ENCODE measurements around the gene FHDC1.

FHDC1 gene

DNA sequence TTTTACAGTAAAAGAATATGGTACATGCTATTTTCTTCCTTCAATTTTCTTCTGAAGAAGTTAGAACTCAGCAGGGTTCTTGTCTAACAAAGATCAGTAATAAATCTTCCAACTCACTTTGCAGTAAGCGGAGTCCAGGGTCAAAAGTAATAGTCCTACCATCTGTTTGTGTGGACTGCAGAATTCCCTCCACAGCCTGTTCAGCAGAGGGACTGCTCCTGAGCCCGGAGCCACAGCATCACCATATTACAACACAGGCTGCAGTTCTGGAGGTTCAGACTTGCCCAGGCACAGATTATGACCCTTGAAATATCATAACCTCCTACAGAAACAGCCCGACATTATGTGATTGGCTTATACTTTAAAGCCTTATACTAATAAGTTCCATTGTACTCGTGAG is 10.3 kb downstream of the FHDC1 start:
- in situ Hi-C loops (cut with MboI; ENCODE audit: low pct_unique_long_range_greater_than_20kb, low sequenced_read_pairs, unreplicated experiment), result no loop called here
- TF ChIP-seq, protein P1, sequence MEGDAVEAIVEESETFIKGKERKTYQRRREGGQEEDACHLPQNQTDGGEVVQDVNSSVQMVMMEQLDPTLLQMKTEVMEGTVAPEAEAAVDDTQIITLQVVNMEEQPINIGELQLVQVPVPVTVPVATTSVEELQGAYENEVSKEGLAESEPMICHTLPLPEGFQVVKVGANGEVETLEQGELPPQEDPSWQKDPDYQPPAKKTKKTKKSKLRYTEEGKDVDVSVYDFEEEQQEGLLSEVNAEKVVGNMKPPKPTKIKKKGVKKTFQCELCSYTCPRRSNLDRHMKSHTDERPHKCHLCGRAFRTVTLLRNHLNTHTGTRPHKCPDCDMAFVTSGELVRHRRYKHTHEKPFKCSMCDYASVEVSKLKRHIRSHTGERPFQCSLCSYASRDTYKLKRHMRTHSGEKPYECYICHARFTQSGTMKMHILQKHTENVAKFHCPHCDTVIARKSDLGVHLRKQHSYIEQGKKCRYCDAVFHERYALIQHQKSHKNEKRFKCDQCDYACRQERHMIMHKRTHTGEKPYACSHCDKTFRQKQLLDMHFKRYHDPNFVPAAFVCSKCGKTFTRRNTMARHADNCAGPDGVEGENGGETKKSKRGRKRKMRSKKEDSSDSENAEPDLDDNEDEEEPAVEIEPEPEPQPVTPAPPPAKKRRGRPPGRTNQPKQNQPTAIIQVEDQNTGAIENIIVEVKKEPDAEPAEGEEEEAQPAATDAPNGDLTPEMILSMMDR (IDR thresholded peaks at IDR 0.05; ENCODE audit: extremely low read depth, insufficient read depth, missing control alignments), result no peak
- no peak for DNase-seq (ENCODE audit: low spot score)

DNA sequence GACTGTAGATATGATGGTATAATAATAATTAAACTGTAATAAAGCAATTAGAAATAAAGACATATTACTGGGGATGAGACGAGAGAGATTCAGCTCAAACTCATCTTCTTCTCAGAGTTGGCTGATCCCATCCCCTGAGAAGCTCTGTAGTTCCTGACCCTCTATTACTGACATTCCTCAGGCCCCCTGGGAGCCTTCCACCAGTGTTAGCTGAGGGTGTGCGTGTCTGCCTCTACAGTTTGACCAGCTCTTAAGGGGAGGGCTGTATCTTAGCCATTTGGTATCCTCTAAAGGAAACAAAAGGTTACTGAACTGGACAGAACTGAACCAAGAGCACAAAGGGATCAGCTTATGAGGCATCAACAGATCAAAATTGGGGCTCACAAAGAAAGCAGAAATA is 11.2 kb downstream of the FHDC1 start:
- DNase-seq (ENCODE audit: low spot score), result no peak
- TF ChIP-seq, protein P1 (IDR thresholded peaks at IDR 0.05; ENCODE audit: extremely low read depth, insufficient read depth, missing control alignments), result no peak
- in situ Hi-C loops (cut with MboI; ENCODE audit: low pct_unique_long_range_greater_than_20kb, low sequenced_read_pairs, unreplicated experiment), result no loop called here

DNA sequence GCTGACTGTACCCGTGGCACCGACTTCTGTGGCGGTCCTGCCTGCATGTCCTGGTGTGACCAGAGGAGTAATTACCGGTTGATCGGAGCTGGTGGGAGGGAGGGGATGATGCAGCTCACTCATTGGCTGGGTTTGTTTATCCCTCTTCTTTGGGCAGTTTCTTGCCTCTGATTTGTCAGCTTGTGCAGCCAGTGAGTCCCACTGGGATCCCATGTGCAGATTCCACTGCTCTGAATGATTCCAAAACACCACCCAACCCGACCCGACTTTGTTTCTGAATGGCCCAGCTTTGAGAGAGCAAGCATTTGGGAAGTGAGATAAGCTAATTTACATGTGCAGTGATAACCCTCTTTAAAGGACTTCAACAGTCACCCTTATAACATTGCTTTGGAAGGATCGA is 13.8 kb downstream of the FHDC1 start:
- TF ChIP-seq, protein P1 (IDR thresholded peaks at IDR 0.05; ENCODE audit: extremely low read depth, insufficient read depth, missing control alignments), result no peak
- in situ Hi-C loops (cut with MboI; ENCODE audit: low pct_unique_long_range_greater_than_20kb, low sequenced_read_pairs, unreplicated experiment), result no loop called here
- no peak for DNase-seq (ENCODE audit: low spot score)

DNA sequence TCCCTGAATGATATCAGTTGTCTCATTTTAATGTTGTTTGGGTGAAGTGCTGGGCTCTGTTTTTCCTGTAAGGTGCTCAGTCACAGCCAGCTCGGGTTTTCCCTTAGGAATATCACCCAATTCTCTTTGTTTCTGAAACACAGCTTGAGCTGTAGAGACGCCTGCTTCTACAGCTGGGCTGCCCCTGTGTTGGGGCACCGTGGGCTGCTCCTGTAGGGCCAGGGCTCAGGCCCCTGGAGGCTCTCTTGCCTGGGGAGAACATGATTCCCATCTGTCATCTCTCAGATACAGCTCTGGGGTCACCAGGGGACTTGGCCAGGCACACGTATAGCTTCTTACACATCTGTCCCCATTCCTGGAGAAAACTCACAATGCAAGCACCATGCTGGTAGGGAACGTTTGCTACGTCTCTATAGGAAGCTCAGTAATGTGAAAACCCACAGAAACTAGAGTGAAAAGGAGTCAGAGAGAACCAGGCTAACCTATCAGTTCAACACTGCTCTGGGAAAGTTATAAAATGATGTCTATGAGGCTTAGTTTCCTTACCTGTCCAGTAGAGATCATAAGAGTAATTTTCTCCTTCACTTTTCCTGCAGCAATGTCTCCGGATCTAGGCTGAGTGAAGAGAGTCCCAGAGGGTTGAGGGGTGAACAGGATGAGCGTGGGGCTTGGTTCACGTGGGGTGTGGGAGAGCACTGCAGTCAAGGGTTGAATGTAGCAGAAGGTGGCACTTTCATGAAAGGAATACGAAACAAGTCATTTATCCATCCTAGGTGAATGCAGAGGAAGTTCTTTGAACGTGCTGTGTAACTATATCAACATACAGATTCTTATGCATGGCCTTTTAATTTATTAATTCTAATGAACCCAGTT is 14.5 kb downstream of the FHDC1 start:
- TF ChIP-seq, protein P1 (IDR thresholded peaks at IDR 0.05; ENCODE audit: extremely low read depth, insufficient read depth, missing control alignments), result no peak
- no peak for DNase-seq (ENCODE audit: low spot score)
- in situ Hi-C loops (cut with MboI; ENCODE audit: low pct_unique_long_range_greater_than_20kb, low sequenced_read_pairs, unreplicated experiment), result no loop called here

DNA sequence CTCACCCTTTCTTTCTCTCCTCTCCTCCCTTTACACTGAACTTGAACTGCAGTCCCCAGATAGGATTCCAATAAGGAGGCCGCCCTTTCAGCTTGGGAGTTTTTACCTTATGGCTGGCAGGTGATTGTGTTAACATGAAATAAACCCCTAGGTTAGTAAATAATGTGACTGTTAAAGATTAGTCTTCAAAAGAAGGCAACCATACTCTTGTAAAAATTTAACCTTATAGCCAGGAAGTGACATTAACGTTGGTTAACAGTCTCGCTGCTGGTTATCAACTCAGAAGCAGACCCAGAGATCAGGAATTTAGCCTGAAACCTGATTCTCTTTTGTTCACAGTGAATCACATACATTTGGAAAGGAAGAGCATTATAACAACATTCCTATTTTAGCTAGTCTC is 15.2 kb downstream of the FHDC1 start:
- in situ Hi-C loops (cut with MboI; ENCODE audit: low pct_unique_long_range_greater_than_20kb, low sequenced_read_pairs, unreplicated experiment), result no loop called here
- TF ChIP-seq, protein P1 (IDR thresholded peaks at IDR 0.05; ENCODE audit: extremely low read depth, insufficient read depth, missing control alignments), result no peak
- DNase-seq (ENCODE audit: low spot score), result no peak

DNA sequence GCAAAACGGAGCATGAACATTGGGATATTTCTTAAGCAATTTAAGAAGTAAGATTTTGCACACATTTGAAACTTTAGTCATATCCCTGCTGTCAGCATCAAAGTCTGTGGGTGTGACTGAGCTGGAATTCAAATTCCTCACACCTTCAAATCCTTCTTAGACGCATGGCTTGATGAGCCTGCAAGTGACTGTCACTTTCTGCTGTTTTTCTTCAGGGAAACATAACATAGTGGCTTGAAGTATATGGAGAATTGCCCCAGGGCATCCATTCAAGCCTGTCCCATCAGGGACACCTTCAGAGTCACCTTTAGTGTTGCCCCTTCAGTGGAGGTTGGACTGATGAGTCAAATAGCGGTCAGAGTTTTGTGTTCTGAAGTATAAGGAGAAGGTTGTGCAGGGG is 17.4 kb downstream of the FHDC1 start:
- DNase-seq (ENCODE audit: low spot score), result no peak
- in situ Hi-C loops (cut with MboI; ENCODE audit: low pct_unique_long_range_greater_than_20kb, low sequenced_read_pairs, unreplicated experiment), result no loop called here
- TF ChIP-seq, protein P1 (IDR thresholded peaks at IDR 0.05; ENCODE audit: extremely low read depth, insufficient read depth, missing control alignments), result no peak
